Measurements from ENCODE around the gene TDP1.
"Not testable (repeated sequence)": the region's sequence is repeated elsewhere in the genome, so short reads cannot be mapped to it uniquely, and the experiment has no call there.

Gene TDP1

GRCh38 chr14:89987161-89987475, 31.4 kb downstream of the TDP1 start:
- no peak for DNase-seq

GRCh38 chr14:89988787-89989186, 33.1 kb downstream of the TDP1 start:
- no peak for DNase-seq

GRCh38 chr14:89990218-89990617, 34.5 kb downstream of the TDP1 start:
- no peak for DNase-seq

GRCh38 chr14:89990623-89991275, 35.0 kb downstream of the TDP1 start:
- no peak for DNase-seq

DNA sequence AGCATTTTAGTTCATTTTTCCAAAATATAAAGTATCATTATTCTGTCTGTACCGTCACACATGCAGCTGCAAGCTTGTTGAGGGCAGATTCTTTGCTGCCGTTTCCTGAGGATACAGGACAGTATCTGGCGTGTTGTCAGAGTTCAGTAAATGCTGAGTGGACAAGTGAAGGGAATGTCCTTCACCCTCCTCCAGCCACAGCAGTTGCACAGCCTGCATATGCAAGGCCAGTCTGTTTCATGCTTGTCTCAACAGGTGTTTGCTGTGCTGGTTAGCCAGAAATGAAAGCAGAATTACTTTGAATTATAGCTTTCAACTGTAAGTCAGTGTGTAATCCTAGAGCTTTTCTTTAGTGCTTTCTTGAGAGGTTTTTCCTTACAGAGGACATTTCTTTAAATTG, 36.5 kb downstream of the TDP1 start:
- no peak for DNase-seq

DNA sequence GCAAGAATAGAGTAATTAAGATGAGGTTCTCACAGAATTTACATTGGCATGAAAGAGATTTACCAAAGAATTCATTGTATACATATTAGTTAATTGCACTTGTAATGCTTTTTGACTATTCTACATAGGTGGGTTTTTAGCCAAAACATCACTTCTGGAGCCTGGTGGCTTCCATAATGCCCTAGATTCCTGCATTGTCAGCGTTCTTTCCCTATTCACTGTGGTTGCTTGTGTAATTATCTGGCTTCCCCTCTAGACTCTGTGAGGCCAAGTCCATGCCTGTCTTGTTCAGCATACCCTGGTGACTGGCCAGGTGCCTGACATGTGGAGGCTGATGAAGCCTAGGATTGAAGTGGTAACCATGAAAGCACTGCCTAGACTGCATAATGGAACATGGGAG, 41.2 kb downstream of the TDP1 start:
- DNase-seq, result no peak

GRCh38 chr14:90000935-90001334, 45.2 kb downstream of the TDP1 start:
- DNase-seq, result no peak

- peak in 4 of 51 donors; percentile 3 to 27 (median 10) for DNase-seq
These were observed 48.0 kb downstream of the TDP1 start for GRCh38 chr14:90003526-90004307.

GRCh38 chr14:90005441-90005840, 49.7 kb downstream of the TDP1 start:
- no peak for DNase-seq

GRCh38 chr14:90005939-90006530, 50.3 kb downstream of the TDP1 start:
- DNase-seq, result no peak

GRCh38 chr14:90017371-90017770, 61.6 kb downstream of the TDP1 start:
- no peak for DNase-seq

- peak in 2 of 51 donors; percentile 3 to 13 for DNase-seq
These were observed 64.2 kb downstream of the TDP1 start for GRCh38 chr14:90019824-90020523.

DNA sequence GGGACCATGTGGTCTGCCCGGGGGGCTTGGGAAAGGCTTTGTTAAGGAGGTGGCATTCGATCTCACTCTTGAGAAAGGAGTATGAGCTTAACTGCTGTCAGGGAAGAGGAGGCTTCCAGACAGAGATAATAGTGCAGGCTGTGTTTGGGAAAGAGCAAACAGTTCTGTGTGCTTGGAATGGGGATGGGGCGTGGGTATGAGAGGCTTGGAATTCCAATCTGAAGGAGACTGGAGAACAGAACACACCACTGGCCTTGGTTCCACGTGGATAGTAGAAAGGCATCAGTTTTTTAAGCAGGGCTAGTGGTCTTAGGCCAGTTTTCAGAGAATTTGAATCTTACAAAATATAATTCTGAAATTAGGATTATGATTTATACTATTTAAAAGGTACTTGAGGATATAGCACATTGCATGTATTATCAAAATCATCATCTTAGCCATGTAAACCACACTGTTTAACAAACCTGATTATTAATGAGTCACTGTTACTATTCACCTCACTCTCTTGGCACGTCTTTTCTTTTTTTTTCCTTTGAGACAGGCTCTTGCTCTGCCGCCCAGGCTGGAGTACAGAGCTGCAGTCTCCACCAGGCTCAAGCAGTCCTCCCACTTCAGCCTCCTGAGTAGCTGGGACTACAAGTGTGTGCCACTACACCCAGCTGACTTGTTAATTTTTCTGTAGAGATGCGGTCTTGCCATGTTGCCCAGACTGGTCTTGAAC, 67.6 kb downstream of the TDP1 start:
- no peak for DNase-seq

DNA sequence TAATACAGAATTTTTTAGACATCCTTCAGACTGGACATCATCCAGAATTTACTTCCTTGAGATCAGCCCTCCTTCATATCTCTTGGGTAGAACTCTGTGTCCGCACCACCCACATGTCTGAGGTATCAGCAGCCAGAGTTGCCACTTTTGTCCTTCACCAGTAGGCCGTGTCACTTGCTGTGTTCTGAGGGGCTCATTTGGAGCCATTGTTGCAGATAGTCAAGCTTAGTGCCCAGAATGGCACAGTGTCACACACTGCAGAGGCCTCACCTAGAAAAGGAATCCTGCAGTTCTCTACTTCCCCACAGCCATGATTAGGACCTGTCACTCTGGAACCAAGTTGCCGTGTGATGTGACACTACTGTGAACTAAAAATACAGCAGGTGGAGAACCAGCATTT, 69.2 kb downstream of the TDP1 start:
- DNase-seq, result no peak

DNA sequence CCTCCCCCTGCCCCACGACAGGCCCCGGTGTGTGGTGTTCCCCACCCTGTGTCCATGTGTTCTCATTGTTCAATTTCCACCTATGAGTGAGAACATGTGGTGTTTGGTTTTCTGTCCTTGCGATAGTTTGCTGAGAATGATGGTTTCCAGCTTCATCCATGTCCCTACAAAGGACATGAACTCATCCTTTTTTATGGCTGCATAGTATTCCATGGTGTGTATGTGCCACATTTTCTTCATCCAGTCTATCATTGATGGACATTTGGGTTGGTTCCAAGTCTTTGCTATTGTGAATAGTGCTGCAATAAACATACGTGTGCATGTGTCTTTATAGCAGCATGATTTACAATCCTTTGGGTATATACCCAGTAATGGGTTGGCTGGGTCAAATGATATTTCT, 70.9 kb downstream of the TDP1 start:
- DNase-seq, result not testable (repeated sequence)

DNA sequence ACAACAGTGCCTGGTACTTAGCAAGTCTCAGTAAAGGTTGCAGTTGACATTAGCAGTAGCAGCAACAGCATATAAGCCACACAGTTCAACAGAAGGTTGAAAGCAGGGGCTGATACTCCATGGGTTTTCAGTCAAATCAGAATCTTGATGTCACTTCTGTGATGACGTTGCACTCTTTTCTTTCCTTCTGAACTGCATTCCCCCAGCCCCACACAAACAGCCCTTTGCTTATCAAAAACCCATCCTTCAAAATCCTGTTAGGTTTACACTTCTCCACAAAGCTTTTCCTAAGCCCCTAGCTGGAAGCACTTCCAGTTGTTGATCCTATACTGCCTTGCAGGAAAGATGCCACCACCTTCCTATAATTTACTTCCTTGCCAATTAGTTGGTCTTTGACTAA, 72.1 kb downstream of the TDP1 start:
- DNase-seq, result no peak

DNA sequence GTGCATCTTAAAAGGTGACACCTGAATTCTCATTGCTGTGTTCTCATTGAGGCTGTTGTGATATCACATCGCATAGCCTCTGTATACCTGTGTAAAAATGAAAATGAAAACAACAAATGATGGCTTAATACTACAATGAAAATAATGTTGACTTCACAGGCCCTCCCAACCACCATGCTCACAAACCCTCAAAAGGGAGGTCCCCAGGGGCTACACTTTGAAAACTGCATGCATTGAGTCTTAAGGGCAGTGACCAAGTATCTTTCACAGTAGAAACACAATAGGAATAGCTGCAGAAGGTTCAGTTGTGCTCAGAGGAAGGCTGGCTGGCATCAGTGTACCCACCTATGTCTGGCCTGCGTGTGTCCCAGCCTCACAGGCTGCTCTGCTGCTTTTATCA, 78.4 kb downstream of the TDP1 start:
- DNase-seq, result no peak

GRCh38 chr14:90034835-90035525, 79.3 kb downstream of the TDP1 start:
- no peak for DNase-seq

DNA sequence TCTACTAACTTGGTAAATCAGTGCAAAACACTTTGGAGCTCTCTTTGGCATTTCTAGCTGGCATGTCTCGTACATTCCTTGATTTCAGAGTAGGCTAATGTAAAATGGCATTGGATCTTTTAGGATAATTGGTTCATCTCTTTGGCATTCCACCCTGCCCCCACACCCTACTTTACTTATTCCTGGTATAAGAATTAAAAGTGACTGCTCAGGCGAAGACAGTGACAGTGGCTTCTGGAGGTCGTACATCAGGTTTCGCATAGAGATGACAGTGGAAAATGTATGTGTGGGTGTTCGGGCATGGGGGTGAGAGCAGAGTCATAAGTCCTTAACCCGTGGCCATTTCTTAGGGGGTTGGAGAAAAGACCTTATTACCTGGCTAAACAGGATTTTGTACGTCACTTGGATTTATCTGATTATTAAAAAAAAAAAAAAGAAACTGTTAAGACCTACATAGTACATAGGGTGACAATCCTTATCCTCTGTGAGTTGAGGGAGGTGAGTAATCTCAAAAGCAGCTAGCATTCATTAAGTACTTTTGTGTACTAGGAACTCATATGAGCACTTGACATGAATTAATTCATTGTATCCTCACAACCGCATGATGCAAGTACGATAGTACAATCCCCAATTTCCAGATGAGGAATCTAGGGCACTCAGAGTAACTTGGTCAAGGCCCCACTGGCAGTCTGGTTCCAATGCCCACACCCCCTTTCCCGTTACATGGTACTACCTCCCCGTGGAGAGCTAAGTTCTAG, 83.7 kb downstream of the TDP1 start:
- no peak for DNase-seq

- DNase-seq, result no peak
These were observed 84.7 kb downstream of the TDP1 start for GRCh38 chr14:90040411-90040810.

Measured in hypothalamus (tissue), 51 donors.